IMR-90 (cell line): ENCODE data around the gene CNOT10.

Experiments
- CEBPB ChIP-seq: IDR thresholded peaks from 2 replicates; pipeline ENCODE4 v1.6.1; 2012; ENCODE audit warnings: low read depth, low read length, improper control_type of control experiment
- CTCF ChIP-seq: conservative IDR thresholded peaks from 2 replicates; pipeline ENCODE4 v1.5.1; 2012; ENCODE audit warnings: mild to moderate bottlenecking, low read depth, low read length, improper control_type of control experiment
- MXI1 ChIP-seq: IDR thresholded peaks from 2 replicates; pipeline ENCODE4 v1.6.1; 2012; ENCODE audit warnings: low read depth, mild to moderate bottlenecking, low read length, moderate library complexity, borderline replicate concordance
- POLR2A ChIP-seq: IDR thresholded peaks from 2 replicates; pipeline ENCODE4 v1.6.1; 2012; ENCODE audit warnings: mild to moderate bottlenecking, low read depth, low read length
- RAD21 ChIP-seq: IDR thresholded peaks from 2 replicates; pipeline ENCODE4 v1.6.1; 2012; ENCODE audit warnings: low read length, improper control_type of control experiment
- TF ChIP-seq, protein P1 (sequence below): fragments of 150-350 bp; IDR thresholded peaks from 2 replicates; pipeline ENCODE4 v1.6.1; 2016; ENCODE audit warnings: low read depth, mild to moderate bottlenecking, low read length, moderate library complexity, borderline replicate concordance

GRCh38 chr3:32764481-32764880, 79.5 kb downstream of the CNOT10 start:
- TF ChIP-seq CTCF (no peak), CEBPB (no peak), RAD21 (no peak), MXI1 (no peak), POLR2A (no peak)
- TF ChIP-seq, protein P1, sequence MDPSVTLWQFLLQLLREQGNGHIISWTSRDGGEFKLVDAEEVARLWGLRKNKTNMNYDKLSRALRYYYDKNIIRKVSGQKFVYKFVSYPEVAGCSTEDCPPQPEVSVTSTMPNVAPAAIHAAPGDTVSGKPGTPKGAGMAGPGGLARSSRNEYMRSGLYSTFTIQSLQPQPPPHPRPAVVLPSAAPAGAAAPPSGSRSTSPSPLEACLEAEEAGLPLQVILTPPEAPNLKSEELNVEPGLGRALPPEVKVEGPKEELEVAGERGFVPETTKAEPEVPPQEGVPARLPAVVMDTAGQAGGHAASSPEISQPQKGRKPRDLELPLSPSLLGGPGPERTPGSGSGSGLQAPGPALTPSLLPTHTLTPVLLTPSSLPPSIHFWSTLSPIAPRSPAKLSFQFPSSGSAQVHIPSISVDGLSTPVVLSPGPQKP: no peak
